Raji (cell line): Measurements from ENCODE around the gene SLC46A2.

Experiments
- POLR2A ChIP-seq: IDR thresholded peaks from 2 replicates; pipeline ENCODE4 v1.6.1; 2011; ENCODE audit warnings: low read depth, low read length, control low read depth; ENCODE audit not compliant: insufficient read depth

SLC46A2 gene

GRCh38 chr9:112853882-112854585 lies 36.6 kb downstream of the SLC46A2 start:
- TF ChIP-seq POLR2A: no peak

DNA sequence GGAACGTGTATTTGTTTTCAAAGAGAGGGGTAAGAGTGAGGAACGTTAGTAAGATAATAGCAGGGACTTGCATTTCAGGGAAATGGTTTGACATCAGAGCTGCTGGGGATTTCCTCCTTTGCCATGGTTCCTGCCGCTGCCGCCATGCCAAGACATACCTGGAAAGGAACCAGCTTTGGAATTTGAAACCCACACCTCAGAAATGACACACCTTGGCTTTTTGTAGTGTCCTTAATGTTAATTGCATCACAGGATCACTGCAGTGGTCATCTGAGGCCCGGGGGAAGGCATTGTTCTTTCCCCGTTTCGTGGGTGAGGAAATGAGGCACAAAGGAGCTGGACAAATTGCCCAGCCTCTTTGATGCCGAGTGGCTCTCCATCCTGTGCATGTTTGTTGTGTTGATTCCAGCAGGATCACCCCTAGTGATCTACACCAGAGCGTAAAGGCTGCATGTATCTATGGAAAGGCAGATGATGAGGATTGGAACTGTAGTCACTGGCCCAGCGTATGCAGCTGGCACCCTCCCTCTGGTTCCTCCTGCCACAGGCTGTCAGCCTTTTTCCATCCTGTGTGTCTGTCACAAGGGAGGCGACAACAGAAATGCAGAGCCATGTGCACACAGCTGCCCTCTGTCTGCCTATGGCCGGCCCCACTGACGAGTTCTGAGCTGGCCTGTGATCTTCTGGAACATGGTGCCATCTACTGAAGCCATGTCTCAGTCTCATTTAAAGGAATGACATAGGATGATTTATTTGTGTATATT lies 37.8 kb downstream of the SLC46A2 start:
- no peak for TF ChIP-seq POLR2A

DNA sequence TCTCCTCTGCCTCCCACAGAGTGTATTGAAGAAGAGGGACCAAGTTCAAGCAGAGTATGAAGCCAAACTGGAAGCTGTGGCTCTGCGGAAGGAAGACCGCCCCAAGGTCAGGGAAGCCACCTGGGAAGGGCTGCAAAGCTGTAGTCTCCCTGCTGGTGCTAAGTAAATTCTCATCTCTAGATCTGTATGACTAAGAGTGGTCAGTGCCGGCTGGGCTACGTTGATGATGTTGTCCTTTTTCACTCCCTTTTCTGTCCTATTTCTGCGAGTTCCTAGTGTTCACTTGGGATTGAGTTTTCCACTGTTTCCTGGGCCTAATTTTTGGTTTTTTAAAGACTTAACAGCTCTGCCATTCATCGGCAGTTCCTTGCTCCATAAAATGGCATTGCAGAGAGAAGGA lies 39.8 kb downstream of the SLC46A2 start:
- no peak for TF ChIP-seq POLR2A

GRCh38 chr9:112849363-112849922 lies 41.2 kb downstream of the SLC46A2 start:
- no peak for TF ChIP-seq POLR2A

- TF ChIP-seq POLR2A: no peak
Measured at GRCh38 chr9:112848316-112849151, 42.1 kb downstream of the SLC46A2 start.

- no peak for TF ChIP-seq POLR2A
Measured at GRCh38 chr9:112846528-112847488, 43.9 kb downstream of the SLC46A2 start.

DNA sequence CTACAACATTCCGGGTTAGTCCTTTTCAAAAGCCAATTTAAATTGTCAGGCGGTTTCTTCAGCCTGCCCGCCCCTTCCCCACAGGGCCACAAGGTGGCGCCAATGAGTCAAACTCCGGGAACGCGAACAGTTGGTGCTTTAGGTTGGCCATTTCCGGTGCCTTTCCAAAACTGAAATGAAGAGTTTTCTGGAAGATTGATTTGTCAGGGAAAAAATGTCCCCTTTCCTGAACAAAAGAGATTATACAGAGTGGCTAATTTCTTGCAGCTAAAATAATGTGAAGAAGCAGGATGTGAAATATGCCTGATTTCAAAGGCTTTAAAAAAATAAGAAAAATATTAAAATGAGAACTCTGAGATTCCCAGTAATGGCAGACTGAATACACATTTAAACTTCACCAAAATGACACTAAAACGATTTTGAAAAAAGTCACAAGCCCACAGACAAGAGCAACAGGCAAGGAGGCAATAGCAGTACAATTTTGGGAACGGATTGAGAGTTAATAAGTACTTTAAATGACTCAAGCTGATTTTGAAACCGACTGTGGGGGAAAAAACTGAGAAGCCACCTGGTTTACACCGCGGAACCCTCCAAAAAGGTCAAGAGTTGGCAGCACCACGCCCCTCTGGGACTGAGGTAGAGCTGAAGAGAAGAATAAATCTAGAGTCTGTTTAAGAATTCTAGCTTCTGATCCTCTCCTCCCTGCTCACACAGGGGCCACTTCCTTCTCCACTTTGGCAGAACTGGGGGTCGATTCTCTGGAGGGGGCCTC lies 45.7 kb downstream of the SLC46A2 start:
- no peak for TF ChIP-seq POLR2A

- no peak for TF ChIP-seq POLR2A
Measured at GRCh38 chr9:112842555-112842954, 48.1 kb downstream of the SLC46A2 start.

- TF ChIP-seq POLR2A: no peak
Measured at GRCh38 chr9:112841261-112841660, 49.4 kb downstream of the SLC46A2 start.

DNA sequence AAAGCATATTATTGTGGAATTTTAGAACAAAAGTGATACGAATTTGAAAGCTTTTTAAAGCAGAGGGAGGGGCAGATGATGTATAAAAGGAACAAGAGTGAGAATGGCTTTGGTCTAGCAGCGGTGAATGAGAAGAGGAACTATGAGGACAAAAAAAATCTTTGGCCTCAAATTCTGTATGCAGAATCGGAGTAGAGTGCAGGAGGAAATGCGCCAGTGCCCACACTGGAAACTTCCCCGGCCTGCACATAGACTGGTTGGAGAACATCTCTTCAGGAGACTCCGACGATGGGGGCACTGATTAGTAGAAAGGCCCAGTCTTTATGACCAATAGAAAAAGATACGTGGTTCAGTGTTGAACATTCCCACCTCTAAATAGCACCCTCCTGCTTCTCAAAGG lies 51.3 kb downstream of the SLC46A2 start:
- TF ChIP-seq POLR2A: no peak

DNA sequence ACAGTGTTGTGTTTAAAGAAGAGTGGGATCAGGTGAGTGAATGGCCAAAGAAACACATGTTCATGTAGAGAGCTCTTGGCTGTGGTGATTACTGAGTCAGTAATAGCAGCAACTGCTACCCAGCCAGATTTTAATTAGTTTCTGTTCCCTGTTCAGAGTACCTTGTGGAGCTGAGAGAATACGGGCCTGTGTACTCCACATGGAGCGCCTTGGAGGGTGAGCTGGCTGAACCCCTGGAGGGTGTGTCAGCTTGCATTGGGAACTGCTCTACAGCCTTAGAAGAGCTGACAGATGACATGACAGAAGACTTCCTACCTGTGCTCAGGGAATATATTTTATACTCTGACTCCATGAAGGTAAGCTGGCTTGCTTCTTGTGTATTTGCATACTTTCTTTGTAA lies 52.3 kb downstream of the SLC46A2 start:
- TF ChIP-seq POLR2A: no peak

GRCh38 chr9:112836394-112836793 lies 54.3 kb downstream of the SLC46A2 start:
- TF ChIP-seq POLR2A: no peak

DNA sequence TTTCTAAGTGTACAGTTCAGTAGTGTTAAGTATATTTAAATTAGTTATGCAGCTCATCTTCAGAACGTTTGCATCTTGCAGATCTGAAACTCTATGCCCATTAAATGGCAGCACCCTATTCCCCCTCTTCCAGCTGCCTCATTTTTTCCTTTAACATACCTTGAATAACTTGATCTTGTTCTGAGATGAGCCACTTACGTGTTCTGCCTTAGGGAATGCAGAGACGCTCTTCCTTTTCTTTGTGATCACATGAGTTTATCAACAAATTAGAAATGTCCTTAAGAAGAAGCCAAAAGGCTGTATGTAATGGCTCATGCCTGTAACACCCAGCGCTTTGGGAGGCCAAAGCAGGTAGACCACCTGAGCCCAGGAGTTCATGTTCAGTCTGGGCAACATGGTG lies 57.6 kb downstream of the SLC46A2 start:
- TF ChIP-seq POLR2A: no peak
